HuH-7.5 (cell line): ENCODE measurements around the gene FAM174B.
"Not testable (repeated sequence)": the region's sequence is repeated elsewhere in the genome, so short reads cannot be mapped to it uniquely, and the experiment has no call there.

Experiments
- DNase-seq: peaks from one replicate; pipeline ENCODE4 v3.0.0; 2011; ENCODE audit warnings: low spot score

The FAM174B gene

GRCh38 chr15:92617549-92618520 lies 37.7 kb downstream of the FAM174B start:
- DNase-seq = peak; percentile 88

GRCh38 chr15:92616621-92617548 lies 38.7 kb downstream of the FAM174B start:
- no peak for DNase-seq

DNA sequence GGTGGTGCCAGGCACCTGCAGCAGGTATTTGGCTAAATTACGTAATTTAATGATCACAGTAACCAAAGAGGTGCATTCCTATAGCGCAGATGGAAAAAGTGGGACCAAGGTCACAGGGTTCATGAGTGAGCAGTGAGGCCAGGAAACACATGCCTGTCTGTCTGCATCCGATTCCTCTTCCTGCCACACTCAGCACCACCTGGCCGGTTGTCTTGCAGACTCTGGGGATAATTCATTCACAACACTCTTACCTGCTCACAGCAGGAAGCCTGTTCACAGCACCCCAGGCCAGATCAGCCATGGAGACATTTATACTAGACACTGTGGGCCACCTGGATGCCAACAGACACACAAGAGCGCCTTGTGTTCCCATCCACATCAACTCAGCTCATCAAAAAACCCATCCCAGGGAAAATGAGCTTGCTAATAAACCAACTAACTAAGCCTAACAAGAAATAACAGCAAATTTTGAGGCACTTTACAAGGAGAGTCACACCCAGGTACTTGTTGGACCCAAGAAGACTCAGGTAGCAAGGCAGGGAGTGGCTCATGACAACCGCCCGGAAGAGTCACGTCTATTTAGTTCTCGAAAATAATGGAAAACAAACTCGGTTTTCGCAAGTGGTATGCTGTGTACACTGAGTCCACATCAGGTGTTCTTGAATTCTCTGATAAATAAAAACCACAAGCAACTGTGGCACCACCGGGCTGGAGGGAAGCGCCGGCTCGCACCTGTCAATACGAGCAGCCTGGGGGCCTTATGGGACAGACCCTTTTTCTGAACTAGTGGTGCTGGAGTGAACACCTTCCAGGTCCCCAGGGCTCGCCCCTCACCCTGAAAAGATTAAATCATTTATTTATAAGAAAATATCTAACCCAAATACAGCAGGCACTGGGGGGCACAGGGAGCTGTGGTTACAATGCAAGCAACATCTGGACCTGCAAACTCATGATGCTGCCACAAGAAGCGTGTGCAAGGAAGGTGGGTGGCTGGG lies 40.5 kb downstream of the FAM174B start:
- DNase-seq = no peak

DNA sequence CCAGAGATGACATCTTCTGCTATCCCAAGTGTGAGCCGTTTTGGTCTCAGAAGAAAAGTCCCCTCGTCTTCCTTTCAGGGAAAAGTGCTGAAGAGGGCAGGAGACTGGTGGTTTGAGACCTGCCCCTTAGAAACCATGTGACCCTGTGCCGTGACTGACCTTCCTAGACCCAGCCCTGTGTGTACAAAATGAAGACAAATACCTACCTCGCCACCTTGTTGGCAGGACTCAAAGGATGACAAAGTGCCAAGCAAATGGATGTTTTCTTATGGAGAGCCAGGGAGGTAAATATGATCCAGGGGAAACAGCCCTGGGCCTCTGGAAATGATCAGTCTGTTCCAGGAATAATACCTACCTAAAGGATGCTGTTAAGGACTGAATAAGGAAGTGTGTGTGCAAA lies 41.3 kb downstream of the FAM174B start:
- no peak for DNase-seq

DNA sequence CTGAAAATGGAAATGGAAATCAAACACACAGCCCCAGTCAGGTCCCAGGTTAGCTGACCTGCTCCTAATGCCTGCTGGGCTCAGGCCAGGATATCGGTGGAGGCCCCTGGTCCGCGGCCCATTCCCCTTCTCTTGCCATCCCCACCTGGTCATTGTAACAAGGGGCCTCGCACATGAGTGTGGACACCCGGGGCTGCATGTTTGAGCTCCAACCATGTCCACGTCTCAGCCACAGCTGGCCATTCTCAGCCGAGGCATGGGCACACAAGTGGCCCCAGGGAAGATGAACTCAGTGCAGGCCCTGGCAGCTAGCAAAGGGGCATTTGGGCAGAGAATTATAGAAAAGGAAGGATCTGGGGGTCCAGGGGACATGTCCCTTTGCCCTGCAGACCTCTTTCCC lies 41.7 kb downstream of the FAM174B start:
- DNase-seq = no peak

DNA sequence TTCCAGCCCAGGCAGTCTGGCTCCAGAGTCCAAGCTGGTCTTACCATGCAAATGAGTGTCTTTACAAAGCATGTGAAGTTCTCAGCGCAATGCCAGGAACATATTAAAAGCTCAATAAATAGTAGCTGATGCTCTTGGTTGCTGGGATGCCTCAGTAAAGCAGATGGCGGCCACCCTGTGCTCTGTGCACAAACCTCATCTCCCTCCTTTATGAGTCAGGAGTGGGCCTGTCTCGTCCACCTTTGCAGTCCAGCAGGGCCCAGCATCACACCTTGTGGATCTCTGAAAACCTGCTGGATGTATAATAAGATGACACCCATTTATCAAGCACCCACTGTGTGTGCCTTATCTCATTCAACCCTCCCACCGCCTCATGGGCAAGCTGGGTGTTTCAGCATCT lies 42.7 kb downstream of the FAM174B start:
- DNase-seq = no peak

DNA sequence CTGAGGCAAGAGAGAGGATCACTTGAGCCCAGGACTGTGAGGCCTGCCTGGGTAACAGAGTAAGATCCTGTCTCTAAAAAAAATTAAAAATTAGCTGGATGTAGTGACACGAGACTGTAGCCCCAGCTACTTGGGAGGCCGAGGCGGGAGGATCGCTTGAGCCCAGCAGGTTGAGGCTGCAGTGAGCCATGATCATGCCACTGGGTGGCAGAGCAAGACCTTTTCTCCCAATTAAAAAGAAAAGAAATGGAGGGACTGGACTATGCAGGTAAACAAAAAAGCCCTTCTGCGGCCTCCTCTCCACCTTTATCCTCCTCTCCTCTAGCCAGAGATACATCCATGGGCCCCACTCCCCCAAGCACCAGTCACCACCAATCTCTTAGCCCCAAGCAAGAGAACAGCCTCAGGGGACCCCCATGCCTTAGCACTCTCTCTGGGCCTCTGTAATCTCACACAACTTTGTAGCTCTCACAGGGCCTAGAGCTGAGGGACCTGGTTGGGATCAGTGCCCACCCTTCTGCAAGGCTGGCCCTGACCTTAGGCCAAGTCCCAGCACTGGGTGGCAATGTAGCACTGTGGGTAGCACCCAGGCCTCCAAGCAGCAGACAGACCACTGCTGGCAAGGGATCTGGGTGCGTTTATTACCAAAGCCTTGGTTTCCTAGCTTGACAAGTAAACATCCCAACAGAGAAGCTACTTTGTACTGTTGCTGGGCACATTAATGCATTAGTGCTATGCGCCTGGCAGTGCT lies 43.4 kb downstream of the FAM174B start:
- DNase-seq = no peak

DNA sequence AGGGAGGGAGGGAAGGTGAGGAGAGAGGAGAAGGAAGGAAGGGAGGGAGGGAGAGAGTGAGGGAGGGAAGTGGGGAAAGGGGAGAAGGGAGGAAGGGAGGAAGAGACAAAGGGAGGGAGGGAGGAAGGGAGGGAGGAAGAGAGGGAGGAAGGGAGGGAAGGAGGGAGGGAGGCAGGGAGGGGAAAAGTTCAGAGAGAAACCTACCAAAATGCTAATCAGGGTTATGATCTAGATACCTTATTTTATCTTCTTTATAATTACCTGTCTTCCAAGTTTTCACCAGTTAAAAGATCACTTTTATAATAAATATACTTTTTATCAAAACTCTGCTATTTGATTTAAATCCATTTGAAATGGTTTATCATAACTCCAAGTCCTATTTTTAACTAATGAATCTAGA lies 44.4 kb downstream of the FAM174B start:
- DNase-seq = no peak

GRCh38 chr15:92610101-92610520 lies 45.5 kb downstream of the FAM174B start:
- DNase-seq = no peak

- no peak for DNase-seq
Measured at GRCh38 chr15:92608866-92609700, 46.5 kb downstream of the FAM174B start.

DNA sequence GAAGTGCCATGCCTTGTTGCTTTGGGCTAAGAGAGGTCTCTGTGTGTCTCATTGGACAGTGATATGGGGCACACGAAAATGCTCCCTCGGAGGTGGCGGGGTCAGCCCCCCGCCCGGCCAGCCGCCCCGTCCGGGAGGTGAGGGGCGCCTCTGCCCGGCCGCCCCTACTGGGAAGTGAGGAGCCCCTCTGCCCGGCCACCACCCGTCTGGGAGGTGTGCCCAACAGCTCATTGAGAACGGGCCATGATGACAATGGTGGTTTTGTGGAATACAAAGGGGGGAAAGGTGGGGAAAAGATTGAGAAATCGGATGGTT lies 48.8 kb downstream of the FAM174B start:
- DNase-seq = not testable (repeated sequence)

GRCh38 chr15:92606126-92606835 lies 49.3 kb downstream of the FAM174B start:
- DNase-seq = no peak

- DNase-seq = no peak
Measured at GRCh38 chr15:92605225-92605944, 50.2 kb downstream of the FAM174B start.

GRCh38 chr15:92603743-92604470 lies 51.7 kb downstream of the FAM174B start:
- no peak for DNase-seq

DNA sequence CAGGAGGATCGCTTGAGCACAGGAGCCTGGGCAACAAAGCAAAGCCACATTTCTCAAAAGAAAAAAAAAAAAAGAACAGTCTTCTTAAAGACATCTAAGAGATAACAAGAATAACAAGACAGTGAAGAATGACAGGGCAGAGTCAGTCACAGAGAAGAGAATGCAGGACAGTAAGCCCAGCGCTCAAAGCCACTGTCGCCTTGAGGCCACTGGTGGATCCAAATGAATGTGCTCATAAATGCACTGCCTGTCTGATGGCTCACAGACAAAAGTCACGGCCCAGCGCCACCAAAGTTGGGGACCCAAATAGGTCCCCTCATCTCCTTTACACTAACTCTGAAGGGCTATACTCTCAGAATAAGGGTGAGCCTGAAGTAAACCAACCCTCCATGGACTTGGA lies 52.3 kb downstream of the FAM174B start:
- no peak for DNase-seq

GRCh38 chr15:92602267-92602593 lies 53.3 kb downstream of the FAM174B start:
- no peak for DNase-seq

- no peak for DNase-seq
Measured at GRCh38 chr15:92601592-92602266, 53.8 kb downstream of the FAM174B start.

DNA sequence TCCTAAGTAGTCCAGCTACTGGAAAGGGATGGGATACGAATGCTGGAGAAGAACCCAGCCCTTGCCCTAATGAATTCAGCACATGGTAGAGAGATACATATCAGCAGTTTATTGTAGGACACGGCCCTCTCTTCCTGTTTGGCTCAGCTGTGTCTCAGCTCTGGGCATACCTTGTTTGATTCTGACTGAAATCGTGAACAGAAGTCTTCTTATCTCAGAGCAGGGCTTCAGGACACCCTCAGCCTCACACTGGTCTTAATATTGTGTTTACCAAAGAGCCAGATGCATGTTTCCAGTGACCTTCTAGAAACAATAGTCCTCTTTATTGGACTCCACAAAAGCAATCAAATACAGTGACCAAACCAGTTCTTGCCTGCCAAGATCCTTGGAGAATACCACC lies 54.7 kb downstream of the FAM174B start:
- no peak for DNase-seq
